HUES64 (cell line): Measurements from ENCODE around the gene HSP90B1.

Experiments used
- H3K27ac ChIP-seq: 2 replicates; pipeline ENCODE4 v1.7.0; 2013; ENCODE audit warnings: low read depth, low read length, inconsistent platforms
- H3K27me3 ChIP-seq: 2 replicates; pipeline ENCODE4 v1.6.1; 2013; ENCODE audit warnings: mild to moderate bottlenecking, low read length; ENCODE audit not compliant: insufficient read depth
- H3K36me3 ChIP-seq: 2 replicates; pipeline ENCODE4 v1.6.1; 2013; ENCODE audit warnings: mild to moderate bottlenecking, low read length; ENCODE audit not compliant: insufficient read depth
- H3K4me1 ChIP-seq: 2 replicates; pipeline ENCODE4 v1.6.1; 2013; ENCODE audit warnings: mild to moderate bottlenecking, low read length, moderate library complexity; ENCODE audit not compliant: insufficient read depth
- H3K4me3 ChIP-seq: 2 replicates; pipeline ENCODE4 v1.5.1; 2013; ENCODE audit warnings: mild to moderate bottlenecking, low read length, moderate library complexity
- H3K9ac ChIP-seq: 2 replicates; pipeline ENCODE4 v1.6.1; 2013; ENCODE audit warnings: mild to moderate bottlenecking, low read depth, low read length
- H3K9me3 ChIP-seq: 2 replicates; pipeline ENCODE4 v1.6.1; 2013; ENCODE audit warnings: low read depth, low read length; ENCODE audit not compliant: insufficient read depth
- WGBS: fragments of 150-250, 120-280 bp; methylation state at CpG from one replicate; pipeline ENCODE4 v1.1.7; 2013; ENCODE audit warnings: missing lambda C conversion rate; 5-methylcytosine and 5-hydroxymethylcytosine counted together

Gene HSP90B1

GRCh38 chr12:103929784-103930033 lies 501 bp upstream of the HSP90B1 start:
- H3K36me3 ChIP-seq, result peaks cover 34% of the 10 kb centered on the region
- peaks cover 18% of the 10 kb centered on the region for H3K4me1 ChIP-seq
- WGBS, result under 1% methylated on average over 16 of the region's 18 CpGs
- H3K9ac ChIP-seq, result peak overlapping the region; percentile 88; the same call in 1 of the 2 replicates
- H3K27me3 ChIP-seq, result no peaks in the 10 kb centered on the region
- peak overlapping the region; percentile 84; the same call in 1 of the 2 replicates for H3K27ac ChIP-seq
- H3K9me3 ChIP-seq, result no peaks in the 10 kb centered on the region
- H3K4me3 ChIP-seq, result peak overlapping the region; percentile 81

- Histone ChIP-seq H3K4me3 (peak overlapping the region; percentile 92), H3K27me3 (no peaks in the 10 kb centered on the region), H3K9me3 (no peaks in the 10 kb centered on the region), H3K36me3 (peaks cover 48% of the 10 kb centered on the region), H3K9ac (peak overlapping the region; percentile 97), H3K27ac (peak overlapping the region; percentile 80), H3K4me1 (peaks cover 18% of the 10 kb centered on the region)
- 2% methylated on average over 37 of the region's 37 CpGs for WGBS
Observed at GRCh38 chr12:103930787-103931735, 851 bp downstream of the HSP90B1 start.

DNA sequence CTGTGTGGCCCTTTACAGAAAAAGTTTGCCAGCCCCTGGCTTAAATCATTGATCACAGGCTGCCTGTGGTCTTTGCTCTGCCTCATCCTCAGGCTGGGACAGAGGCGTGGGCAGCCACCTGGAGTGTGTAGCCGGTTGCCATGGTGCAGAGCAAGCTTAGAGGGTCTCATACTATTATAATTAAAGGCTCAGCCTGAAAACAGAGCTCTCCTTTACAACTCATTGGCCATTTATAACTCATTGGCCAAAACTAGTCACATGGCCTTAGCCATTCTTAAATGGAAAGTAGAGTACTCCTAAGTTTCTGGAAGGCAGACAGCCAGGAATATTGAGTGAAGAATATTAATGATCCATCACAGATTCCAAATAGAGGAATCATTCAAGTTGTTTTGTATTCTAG lies 3.0 kb downstream of the HSP90B1 start:
- WGBS, result 70% methylated on average over 2 of the region's 2 CpGs
- H3K9me3 ChIP-seq, result no peaks in the 10 kb centered on the region
- H3K27ac ChIP-seq, result no peak overlapping the region
- H3K4me3 ChIP-seq, result peak overlapping the region; percentile 92; the same call in 1 of the 2 replicates
- peak overlapping the region; percentile 97; the same call in 1 of the 2 replicates for H3K9ac ChIP-seq
- peaks cover 69% of the 10 kb centered on the region for H3K36me3 ChIP-seq
- peaks cover 17% of the 10 kb centered on the region for H3K4me1 ChIP-seq
- no peaks in the 10 kb centered on the region for H3K27me3 ChIP-seq

DNA sequence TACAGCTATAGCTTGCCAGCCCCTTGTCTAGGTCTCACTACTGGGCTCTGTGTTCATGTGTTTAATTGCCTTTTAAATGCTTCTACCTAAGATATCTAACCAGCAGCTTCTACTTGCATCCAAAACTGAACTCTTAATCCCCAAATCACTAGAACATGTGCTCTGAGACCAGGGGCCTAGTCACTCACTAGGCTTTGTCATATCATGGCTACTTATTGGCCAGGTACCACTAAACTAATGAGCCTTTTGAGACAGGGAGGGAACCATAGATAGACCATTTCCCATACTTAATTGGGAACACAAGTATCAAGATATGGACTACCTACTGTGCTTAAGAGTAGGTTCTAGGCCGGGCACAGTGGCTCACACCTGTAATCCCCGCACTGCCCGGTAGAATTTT lies 6.5 kb downstream of the HSP90B1 start:
- no peak overlapping the region for H3K4me3 ChIP-seq
- peaks cover 11% of the 10 kb centered on the region; the same call in 1 of the 2 replicates for H3K4me1 ChIP-seq
- no peaks in the 10 kb centered on the region for H3K27me3 ChIP-seq
- H3K36me3 ChIP-seq, result peaks cover 99% of the 10 kb centered on the region
- WGBS, result 100% methylated on average over 3 of the region's 3 CpGs
- H3K27ac ChIP-seq, result no peak overlapping the region
- H3K9me3 ChIP-seq, result no peaks in the 10 kb centered on the region
- no peak overlapping the region for H3K9ac ChIP-seq

DNA sequence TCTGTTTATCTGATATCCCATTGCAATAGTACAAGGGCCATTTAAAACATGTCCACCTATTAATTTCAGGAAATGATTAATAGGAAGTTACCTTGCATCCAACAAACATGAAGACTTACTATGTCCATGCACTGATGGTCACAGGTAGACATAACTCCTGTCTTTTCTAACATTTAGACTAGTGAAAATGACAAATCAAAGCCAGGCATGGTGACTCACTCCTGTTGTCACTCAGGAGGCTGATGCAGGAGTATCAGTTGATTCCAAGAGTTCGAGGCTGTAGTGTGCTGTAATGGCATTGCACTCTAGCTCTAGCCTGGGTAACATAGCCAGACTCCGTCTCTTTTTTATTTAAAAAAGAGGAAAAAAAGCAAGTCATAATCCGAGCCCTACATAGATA lies 14.8 kb downstream of the HSP90B1 start:
- H3K9ac ChIP-seq, result no peak overlapping the region
- no peak overlapping the region for H3K27ac ChIP-seq
- peaks cover 100% of the 10 kb centered on the region for H3K36me3 ChIP-seq
- H3K4me3 ChIP-seq, result no peak overlapping the region
- H3K9me3 ChIP-seq, result no peaks in the 10 kb centered on the region
- no peaks in the 10 kb centered on the region for H3K27me3 ChIP-seq
- 82% methylated on average over 3 of the region's 3 CpGs for WGBS
- H3K4me1 ChIP-seq, result no peaks in the 10 kb centered on the region

DNA sequence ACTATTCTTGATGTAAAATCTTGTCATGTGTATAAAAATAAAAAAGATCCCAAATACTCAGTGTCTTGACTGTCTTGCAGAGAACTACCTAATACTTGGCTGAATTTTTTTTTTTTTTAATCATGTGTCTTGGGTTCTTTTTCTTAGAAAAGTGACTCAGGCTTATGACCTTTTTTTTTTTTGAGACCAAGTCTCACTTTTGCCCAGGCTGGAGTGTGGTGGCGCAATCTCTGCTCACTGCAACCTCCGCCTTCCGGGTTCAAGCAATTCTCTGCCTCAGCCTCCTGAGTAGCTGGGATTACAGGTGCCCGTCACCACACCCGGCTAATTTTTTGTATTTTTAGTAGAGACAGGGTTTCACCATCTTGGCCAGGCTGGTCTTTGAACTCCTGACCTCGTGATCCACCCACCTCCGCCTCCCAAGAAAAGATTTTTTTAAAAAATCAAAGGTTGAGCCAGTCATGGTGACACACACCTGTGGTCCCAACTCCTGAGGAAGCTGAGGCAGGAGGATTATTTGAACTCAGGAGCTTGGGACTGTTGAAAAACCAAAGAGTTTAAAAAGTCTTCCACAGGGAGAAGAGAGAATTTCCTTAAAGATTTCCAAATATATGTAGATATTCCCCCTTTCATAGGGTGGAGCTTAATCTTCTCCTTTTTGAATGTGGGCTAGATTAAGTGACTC lies 17.8 kb downstream of the HSP90B1 start:
- no peaks in the 10 kb centered on the region for H3K4me1 ChIP-seq
- H3K9me3 ChIP-seq, result no peaks in the 10 kb centered on the region
- no peak overlapping the region for H3K9ac ChIP-seq
- H3K4me3 ChIP-seq, result no peak overlapping the region
- 93% methylated on average over 7 of the region's 7 CpGs for WGBS
- no peaks in the 10 kb centered on the region for H3K27me3 ChIP-seq
- peaks cover 100% of the 10 kb centered on the region for H3K36me3 ChIP-seq
- no peak overlapping the region for H3K27ac ChIP-seq

DNA sequence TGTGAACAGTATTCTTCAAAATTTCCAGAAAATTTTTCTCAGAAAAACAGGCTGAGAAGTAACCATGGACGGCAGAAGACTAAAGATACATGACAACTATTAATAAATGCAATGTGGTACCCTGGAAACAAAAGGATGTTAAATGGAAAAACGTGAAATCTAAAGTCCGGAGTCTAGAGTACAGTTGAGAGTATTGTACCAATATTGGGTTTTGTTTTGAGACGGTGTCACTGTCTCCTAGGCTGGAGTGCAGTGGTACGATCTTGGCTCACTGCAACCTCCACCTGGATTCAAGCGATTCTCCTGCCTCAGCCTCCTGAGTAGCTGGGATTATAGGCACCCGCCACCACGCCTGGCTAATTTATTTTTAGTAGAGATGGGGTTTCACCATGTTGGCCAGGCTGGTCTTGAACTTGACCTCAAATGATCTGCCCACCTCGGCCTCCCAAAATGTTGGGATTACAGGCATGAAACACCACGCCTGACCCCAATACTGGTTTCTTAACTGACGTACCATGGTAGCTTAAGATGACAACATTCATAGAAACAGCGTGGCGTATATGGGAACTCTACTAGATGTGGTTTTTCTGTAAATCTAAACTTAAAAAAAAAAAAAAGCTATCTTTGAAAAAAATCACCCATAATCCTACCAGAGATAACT lies 18.7 kb downstream of the HSP90B1 start:
- Histone ChIP-seq H3K9ac (no peak overlapping the region), H3K27ac (no peak overlapping the region), H3K4me3 (no peak overlapping the region), H3K4me1 (no peaks in the 10 kb centered on the region), H3K36me3 (peaks cover 100% of the 10 kb centered on the region), H3K27me3 (no peaks in the 10 kb centered on the region), H3K9me3 (no peaks in the 10 kb centered on the region)
- 92% methylated on average over 11 of the region's 13 CpGs for WGBS

DNA sequence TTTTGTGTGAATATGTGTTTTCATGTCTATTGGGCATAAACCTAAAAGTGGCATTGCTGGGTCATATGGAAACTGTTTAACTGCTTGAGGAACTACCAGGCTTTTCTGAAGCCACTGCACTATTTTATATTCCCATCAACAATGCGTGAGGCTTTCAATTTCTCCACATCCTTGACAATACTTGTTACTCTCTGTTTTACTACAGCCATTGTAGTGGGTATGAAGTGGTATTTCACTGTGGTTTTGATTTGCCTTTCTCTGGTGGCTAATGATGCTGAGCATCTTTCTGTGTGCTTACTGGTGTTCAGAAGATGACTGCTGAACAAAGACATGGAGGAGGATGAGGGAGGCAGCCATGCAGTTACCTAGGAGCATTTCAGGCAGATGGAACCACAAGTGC lies 22.3 kb downstream of the HSP90B1 start:
- H3K27ac ChIP-seq, result no peak overlapping the region
- H3K9me3 ChIP-seq, result no peaks in the 10 kb centered on the region
- H3K9ac ChIP-seq, result no peak overlapping the region
- no peaks in the 10 kb centered on the region for H3K27me3 ChIP-seq
- no peak overlapping the region for H3K4me3 ChIP-seq
- peaks cover 74% of the 10 kb centered on the region for H3K36me3 ChIP-seq
- 57% methylated on average over 1 of the region's 1 CpG for WGBS
- no peaks in the 10 kb centered on the region for H3K4me1 ChIP-seq

DNA sequence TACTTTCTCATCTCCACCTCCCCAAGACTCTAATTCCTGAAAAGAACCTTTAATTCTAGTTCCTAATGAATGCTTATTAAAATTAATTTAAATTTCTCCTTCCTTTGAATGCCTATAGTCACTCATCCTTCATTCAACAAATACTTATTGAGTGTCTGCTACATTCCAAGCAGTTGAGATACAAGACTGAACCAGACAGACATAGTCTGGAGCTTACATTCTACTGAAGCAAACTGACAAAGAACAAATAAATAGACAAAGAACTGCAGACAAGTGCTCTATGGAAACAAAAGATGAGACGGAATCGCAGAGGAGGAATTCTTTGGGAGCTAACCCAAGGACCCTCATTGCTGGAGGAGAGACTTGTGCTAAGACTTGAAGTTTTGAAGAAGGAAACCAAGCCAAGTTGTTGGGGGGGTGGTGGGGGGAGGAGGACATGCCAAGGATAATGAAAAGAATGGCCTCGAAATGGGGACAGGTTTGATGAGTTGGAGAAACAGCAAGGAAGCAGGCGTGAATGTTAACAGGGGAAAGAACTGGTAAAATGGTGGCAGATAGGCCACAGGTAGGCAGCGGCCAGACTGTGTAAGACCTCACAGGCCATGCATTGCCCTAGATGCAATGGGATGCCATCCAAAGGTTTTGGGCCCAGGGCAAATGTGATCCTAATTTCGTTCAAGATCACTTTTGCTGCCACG lies 25.8 kb downstream of the HSP90B1 start:
- Histone ChIP-seq H3K4me3 (peak overlapping the region; percentile 72), H3K27ac (peak overlapping the region; percentile 96), H3K9me3 (no peaks in the 10 kb centered on the region), H3K9ac (peak overlapping the region; percentile 87), H3K36me3 (peaks cover 39% of the 10 kb centered on the region), H3K4me1 (no peaks in the 10 kb centered on the region), H3K27me3 (no peaks in the 10 kb centered on the region)
- 16% methylated on average over 7 of the region's 7 CpGs for WGBS

GRCh38 chr12:103956509-103957027 lies 26.4 kb downstream of the HSP90B1 start:
- Histone ChIP-seq H3K27ac (peak overlapping the region; percentile 96), H3K4me3 (peak overlapping the region; percentile 72), H3K9ac (peak overlapping the region; percentile 87), H3K9me3 (no peaks in the 10 kb centered on the region), H3K36me3 (peaks cover 33% of the 10 kb centered on the region), H3K4me1 (no peaks in the 10 kb centered on the region), H3K27me3 (no peaks in the 10 kb centered on the region)
- under 1% methylated on average over 31 of the region's 31 CpGs for WGBS
